NT2/D1 (cell line): ENCODE measurements around the gene GNB5.

Experiments
- DNase-seq: peaks from one replicate; pipeline ENCODE4 v3.0.0-alpha.2; 2011; ENCODE audit warnings: low read depth, low spot score
- H3K27me3 ChIP-seq: 2 replicates; pipeline ENCODE4 v1.6.0; 2011; ENCODE audit warnings: mild to moderate bottlenecking; ENCODE audit not compliant: insufficient read length, insufficient read depth
- H3K36me3 ChIP-seq: 2 replicates; pipeline ENCODE4 v1.6.1; 2011; ENCODE audit warnings: mild to moderate bottlenecking, low read length, mixed read lengths; ENCODE audit not compliant: insufficient read depth, insufficient read length
- H3K4me1 ChIP-seq: 2 replicates; pipeline ENCODE4 v1.5.1; 2011; ENCODE audit not compliant: insufficient read depth, insufficient read length
- H3K4me3 ChIP-seq: 2 replicates; pipeline ENCODE4 v1.5.1; 2011; ENCODE audit warnings: low read depth; ENCODE audit not compliant: insufficient read length
- H3K9ac ChIP-seq: 2 replicates; pipeline ENCODE4 v1.6.0; 2011; ENCODE audit warnings: low read depth; ENCODE audit not compliant: insufficient read length
- H3K9me3 ChIP-seq: 2 replicates; pipeline ENCODE4 v1.5.1; 2011; ENCODE audit warnings: mild to moderate bottlenecking, low read length; ENCODE audit not compliant: insufficient read depth
- SUZ12 ChIP-seq: IDR thresholded peaks from 2 replicates; pipeline ENCODE4 v1.6.1; 2011; ENCODE audit not compliant: insufficient read length, insufficient read depth; ENCODE audit errors: extremely low read depth
- YY1 ChIP-seq: IDR thresholded peaks from 2 replicates; pipeline ENCODE4 v1.6.1; 2011; ENCODE audit not compliant: insufficient read length, insufficient read depth
- ZNF274 ChIP-seq: IDR thresholded peaks from 2 replicates; pipeline ENCODE4 v1.6.1; 2011; ENCODE audit warnings: mild to moderate bottlenecking, low read depth, low read length

Gene GNB5

GRCh38 chr15:52186651-52187486 is 4.3 kb downstream of the GNB5 start:
- peaks cover 4% of the 10 kb centered on the region for H3K27me3 ChIP-seq
- no peaks in the 10 kb centered on the region for H3K9me3 ChIP-seq
- no peak overlapping the region for H3K4me3 ChIP-seq
- no peak overlapping the region for H3K9ac ChIP-seq
- H3K36me3 ChIP-seq = no peaks in the 10 kb centered on the region
- DNase-seq = no peak
- TF ChIP-seq ZNF274 = no peak
- no peak for TF ChIP-seq SUZ12
- TF ChIP-seq YY1 = no peak
- H3K4me1 ChIP-seq = peaks cover 3% of the 10 kb centered on the region

- Histone ChIP-seq H3K9ac (no peak overlapping the region), H3K4me1 (no peaks in the 10 kb centered on the region), H3K27me3 (peaks cover 20% of the 10 kb centered on the region), H3K36me3 (no peaks in the 10 kb centered on the region), H3K9me3 (no peaks in the 10 kb centered on the region), H3K4me3 (no peak overlapping the region)
- TF ChIP-seq SUZ12 (no peak), ZNF274 (no peak), YY1 (no peak)
- no peak for DNase-seq
Observed at GRCh38 chr15:52185151-52185561, 6.0 kb downstream of the GNB5 start.

- Histone ChIP-seq H3K27me3 (peaks cover 23% of the 10 kb centered on the region), H3K36me3 (no peaks in the 10 kb centered on the region), H3K4me3 (no peak overlapping the region), H3K9me3 (no peaks in the 10 kb centered on the region), H3K9ac (no peak overlapping the region), H3K4me1 (no peaks in the 10 kb centered on the region)
- TF ChIP-seq YY1 (no peak), SUZ12 (no peak), ZNF274 (no peak)
- no peak for DNase-seq
Observed at GRCh38 chr15:52184721-52185120, 6.5 kb downstream of the GNB5 start.

DNA sequence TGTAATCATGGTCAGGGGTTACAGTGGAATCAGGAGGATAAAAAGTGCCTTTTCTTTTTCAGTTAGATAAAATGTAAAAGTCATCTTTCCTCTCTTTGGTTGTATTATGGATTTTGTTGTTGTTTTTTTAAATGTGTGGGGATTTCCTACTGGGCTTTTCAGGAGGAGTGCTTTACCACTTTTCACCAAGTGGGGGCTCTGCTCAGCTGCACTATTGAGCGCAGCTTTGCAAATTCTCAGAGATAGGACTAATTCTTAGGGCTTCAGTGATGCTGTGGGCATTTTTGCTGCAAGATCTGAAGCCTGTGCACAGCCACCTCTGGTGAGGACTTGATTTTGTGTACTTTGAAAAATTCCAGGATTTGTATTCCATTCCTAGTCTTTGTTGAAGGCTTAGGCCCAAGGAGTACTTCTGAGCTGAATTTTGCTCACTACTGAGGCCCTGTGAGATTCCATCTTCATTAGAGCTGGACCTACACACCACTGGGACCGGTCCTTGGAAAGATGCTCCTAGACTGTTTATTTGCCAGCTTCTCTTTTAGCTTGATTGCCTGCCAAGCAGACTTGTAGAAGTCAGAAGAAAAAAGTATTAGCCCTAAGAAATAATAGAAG is 7.5 kb downstream of the GNB5 start:
- H3K9ac ChIP-seq = no peak overlapping the region
- TF ChIP-seq SUZ12 (no peak), YY1 (no peak), ZNF274 (no peak)
- peaks cover 1% of the 10 kb centered on the region for H3K4me1 ChIP-seq
- no peaks in the 10 kb centered on the region for H3K9me3 ChIP-seq
- DNase-seq = no peak
- no peak overlapping the region for H3K4me3 ChIP-seq
- H3K27me3 ChIP-seq = peaks cover 24% of the 10 kb centered on the region
- no peaks in the 10 kb centered on the region for H3K36me3 ChIP-seq

DNA sequence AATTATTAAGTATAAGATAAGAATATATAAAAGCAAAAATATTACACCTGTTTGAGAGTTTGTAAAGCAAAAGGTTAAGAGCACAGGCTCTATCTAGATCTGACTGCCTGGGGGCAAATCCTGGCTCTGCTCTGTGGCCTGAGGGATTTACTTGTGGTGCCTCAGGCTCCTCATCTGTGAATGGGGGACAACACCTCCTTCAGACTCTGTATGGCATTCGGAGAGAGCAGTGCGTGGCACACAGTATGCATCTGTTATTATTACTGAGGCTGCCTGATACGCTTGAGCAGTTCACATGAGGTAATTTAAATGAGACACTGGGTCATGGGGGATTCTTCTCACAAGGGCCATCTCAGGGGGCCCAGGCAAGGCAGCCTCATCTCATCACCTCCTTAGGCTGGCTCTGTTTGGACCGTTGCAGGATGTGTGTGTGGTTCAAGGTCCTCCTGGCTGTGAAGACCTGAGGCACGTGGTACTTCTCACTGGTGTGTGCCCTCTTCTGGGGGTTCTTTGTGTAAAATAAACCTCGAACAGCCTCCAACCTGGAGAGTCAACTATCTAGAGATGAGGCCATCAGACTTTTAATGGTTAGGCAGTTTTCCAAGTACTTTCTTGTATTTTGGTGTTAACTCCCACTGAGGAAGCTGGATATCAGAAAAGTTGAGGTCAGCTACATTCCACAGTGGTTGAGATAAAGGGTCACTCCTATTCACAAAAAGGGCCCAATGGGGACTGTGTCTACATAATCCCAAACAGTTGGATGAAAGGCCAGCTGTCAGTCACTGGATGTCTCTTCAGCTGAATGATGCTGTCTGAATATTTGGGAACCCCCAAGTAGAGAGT is 9.0 kb downstream of the GNB5 start:
- Histone ChIP-seq H3K4me3 (no peak overlapping the region), H3K27me3 (peaks cover 31% of the 10 kb centered on the region), H3K4me1 (peaks cover 2% of the 10 kb centered on the region), H3K36me3 (no peaks in the 10 kb centered on the region), H3K9me3 (no peaks in the 10 kb centered on the region), H3K9ac (no peak overlapping the region)
- DNase-seq = no peak
- TF ChIP-seq SUZ12 = no peak
- no peak for TF ChIP-seq YY1
- no peak for TF ChIP-seq ZNF274

DNA sequence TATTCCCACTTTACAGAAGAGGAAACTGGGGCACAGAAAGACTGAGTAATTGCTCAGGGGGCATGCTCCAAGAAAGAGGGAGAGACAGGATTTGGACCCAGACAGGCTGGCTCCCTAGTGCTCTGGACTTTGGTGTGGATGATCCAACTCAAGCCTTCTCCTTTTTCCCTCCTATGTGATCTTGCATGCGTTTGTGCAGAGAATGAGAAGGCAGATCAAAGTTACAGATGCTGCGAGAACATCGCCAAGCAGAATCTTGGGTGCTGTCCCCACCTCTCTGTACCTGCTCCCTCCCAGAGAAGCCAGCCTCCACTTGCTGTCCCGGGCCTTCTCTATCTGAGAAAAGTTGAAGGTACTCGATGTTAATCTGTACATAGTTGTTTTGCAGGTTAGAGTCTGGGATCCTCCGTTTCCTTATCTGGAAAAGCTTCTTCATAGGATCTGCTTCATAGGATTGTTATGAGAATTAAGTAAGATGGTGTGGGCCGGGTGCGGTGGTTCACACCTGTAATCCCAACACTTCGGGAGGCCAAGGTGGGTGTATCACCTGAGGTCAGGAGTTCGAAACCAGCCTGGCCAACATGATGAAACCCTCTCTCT is 10.2 kb downstream of the GNB5 start:
- TF ChIP-seq ZNF274 = no peak
- TF ChIP-seq YY1 = no peak
- TF ChIP-seq SUZ12 = no peak
- H3K9me3 ChIP-seq = no peaks in the 10 kb centered on the region
- peaks cover 31% of the 10 kb centered on the region for H3K27me3 ChIP-seq
- H3K4me3 ChIP-seq = no peak overlapping the region
- no peaks in the 10 kb centered on the region for H3K36me3 ChIP-seq
- H3K9ac ChIP-seq = no peak overlapping the region
- peaks cover 2% of the 10 kb centered on the region for H3K4me1 ChIP-seq
- DNase-seq = no peak
